GM20000 (cell line): Measurements from ENCODE around the gene ST7.
"Not testable (repeated sequence)": the region's sequence is repeated elsewhere in the genome, so short reads cannot be mapped to it uniquely, and the experiment has no call there.

Experiments
- DNase-seq: peaks from one replicate; pipeline ENCODE4 v3.0.0; 2012; ENCODE audit warnings: low spot score
- TF ChIP-seq, protein P1 (sequence below): IDR thresholded peaks from 2 replicates; pipeline ENCODE4 v1.5.1; 2012; ENCODE audit warnings: mild to moderate bottlenecking, control low read depth; ENCODE audit errors: extremely low read depth, missing control alignments

Gene ST7

DNA sequence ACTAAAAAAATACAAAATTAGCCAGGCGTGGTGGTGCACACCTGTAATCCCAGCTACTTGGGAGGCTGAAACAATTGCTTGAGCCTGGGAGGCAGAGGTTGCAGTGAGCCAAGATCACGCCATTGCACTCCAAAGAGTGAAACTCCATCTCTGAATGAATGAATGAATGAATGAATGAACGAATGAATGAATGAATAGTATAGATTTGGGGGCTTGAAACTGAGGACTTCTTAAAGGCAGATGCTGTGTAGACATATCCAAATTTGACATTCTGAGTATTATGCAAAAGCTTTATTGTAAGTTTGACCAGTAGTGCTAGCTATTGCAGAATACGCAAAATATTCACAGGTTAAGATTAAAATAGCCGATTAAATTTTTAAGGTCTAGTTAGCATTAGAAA is 30.8 kb upstream of the ST7 start:
- TF ChIP-seq, protein P1, sequence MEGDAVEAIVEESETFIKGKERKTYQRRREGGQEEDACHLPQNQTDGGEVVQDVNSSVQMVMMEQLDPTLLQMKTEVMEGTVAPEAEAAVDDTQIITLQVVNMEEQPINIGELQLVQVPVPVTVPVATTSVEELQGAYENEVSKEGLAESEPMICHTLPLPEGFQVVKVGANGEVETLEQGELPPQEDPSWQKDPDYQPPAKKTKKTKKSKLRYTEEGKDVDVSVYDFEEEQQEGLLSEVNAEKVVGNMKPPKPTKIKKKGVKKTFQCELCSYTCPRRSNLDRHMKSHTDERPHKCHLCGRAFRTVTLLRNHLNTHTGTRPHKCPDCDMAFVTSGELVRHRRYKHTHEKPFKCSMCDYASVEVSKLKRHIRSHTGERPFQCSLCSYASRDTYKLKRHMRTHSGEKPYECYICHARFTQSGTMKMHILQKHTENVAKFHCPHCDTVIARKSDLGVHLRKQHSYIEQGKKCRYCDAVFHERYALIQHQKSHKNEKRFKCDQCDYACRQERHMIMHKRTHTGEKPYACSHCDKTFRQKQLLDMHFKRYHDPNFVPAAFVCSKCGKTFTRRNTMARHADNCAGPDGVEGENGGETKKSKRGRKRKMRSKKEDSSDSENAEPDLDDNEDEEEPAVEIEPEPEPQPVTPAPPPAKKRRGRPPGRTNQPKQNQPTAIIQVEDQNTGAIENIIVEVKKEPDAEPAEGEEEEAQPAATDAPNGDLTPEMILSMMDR: no peak
- no peak for DNase-seq

DNA sequence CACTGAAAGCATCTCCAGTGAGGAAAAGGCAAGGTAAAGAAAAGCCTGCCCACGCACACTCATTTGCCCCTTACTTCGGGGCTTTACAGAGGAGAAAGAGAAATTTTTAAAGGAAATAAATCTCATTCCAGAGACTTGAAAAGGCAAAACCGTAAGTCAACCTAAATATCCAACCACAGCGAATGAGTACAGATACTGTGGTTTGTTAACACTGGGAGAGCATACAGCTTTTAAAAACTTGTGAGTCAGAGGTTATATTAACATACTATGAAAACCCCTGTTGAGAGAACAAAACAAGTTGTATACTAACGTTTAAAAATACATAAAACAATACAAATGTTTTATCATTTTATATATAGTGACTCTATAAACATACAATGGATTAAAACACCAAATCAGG is 28.6 kb upstream of the ST7 start:
- no peak for DNase-seq

DNA sequence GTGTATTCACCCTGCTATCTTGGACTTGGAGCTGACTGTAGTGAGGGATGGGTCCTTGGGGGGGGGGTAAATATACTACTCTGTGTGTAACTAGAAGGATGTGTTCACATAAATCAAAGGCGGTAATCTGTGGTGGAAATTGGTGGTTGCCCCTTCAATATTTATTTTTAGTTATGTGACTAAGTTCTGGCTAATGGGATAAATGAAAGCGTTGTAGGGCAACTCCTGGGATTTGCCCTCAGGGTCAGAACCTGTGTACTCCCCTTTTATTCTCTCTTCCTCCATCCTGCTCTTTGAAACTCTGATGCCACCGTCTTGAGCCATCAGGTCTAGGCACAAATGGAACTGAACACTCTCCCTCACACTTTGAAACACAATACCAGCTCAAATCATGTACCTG is 24.3 kb upstream of the ST7 start:
- TF ChIP-seq, protein P1: no peak
- DNase-seq: no peak

More for the DNA sequence above, 28.6 kb upstream of the ST7 start:
- TF ChIP-seq, protein P1: no peak

DNA sequence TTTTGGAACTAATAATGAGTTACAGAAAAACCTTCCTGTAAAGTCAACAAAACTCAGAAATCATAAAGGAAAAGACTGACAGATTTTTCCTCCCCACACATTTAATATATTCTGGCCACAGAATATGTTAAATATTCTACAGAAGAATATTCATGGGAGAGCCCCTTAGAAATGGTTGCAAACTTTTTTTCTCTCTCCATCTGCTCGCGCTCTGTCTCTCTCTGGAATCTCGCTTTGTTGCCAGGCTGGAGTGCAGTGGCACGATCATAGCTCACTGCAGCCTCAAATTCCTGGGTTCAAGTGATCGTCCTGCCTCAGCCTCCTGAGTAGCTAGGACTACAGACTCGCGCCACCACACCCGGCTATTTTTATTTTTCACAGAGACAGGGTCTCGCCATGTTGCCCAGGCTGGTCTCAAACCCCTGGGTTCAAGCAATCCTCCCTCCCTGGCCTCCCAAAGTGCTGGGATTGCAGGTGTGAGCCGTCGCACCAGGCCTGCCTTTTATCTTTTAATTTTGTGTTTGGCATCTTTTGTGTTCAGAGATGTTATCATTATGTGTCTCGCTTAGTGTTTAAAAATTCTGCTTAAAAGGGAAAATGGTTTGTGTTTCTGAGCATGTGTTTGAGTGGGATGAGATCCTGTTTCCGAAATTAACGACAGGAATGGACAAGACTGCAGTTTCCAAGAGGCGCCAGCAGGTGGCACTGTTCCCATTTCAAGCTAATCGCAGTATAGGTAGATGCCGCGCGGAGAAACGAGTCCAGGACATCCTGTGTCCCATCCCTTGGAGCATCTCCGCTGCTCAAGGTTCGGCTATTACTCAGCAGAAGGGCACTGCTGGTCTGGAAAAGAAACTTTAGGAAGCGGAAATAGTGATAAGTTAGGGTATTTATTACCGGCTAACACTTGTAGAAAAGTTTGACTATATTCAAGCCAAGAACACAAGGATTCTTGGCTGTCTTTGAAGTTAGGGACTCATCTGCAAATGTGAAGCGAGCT is 23.1 kb upstream of the ST7 start:
- TF ChIP-seq, protein P1: peak; percentile 77
- peak; percentile 74 for DNase-seq

DNA sequence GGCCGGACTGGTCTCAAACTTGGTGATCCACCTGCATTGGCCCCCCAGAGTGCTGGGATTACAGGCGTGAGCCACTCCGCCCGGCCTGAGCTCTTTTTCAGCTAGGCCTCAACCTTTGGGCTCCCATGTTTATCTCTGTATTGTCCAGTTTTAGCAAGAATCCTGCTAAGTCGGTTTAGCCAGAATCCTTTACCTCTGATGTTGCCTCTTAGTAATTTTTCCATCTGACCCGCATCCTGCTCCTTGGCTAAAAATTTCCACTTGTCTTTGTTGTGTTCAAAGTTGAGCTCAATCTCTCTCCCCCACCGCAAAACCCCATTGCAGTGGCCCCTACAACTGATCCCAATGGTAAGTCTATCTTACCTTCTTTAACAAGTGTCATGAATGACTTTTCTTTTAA is 20.7 kb upstream of the ST7 start:
- TF ChIP-seq, protein P1: no peak
- no peak for DNase-seq

DNA sequence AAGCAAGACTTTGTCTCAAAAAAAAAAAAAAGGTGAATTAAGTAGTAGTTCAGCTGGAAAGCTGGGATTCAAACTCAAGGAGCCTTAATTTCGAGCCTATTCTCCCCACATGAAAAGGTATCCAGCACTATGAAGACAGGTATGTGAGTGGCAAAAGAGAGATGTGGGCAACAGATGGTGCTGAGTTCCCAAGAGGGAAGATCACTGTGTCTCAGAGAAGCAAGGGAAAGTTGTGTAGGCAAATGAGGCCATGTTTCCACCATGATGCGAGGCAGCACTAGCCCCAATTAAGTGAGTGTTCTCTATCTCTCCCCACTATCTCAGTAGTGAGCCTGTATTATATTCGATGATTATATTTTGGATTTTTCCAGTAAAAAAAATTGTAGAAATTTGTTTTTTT is 19.8 kb upstream of the ST7 start:
- no peak for DNase-seq
- TF ChIP-seq, protein P1: no peak

DNA sequence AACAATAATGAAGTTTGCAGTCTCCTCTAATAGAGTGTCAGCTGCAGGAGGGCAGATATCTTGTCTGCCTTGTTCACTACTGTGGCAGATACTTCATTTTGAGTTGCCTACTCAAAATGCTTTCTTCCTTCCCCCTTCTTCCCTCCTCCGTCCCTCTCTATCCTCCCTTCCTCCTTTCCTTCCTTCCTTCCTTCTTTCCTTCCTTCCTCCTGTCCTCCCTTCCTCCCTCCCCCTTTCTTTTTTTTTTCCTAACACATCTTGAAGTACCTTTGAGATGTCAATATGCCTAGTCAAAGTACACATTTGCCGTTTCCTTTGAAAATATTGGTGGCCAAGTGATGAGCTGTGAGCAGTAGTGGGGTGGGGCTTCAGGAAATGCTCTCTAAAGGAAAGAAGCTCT is 18.7 kb upstream of the ST7 start:
- DNase-seq: no peak
- TF ChIP-seq, protein P1: no peak

DNA sequence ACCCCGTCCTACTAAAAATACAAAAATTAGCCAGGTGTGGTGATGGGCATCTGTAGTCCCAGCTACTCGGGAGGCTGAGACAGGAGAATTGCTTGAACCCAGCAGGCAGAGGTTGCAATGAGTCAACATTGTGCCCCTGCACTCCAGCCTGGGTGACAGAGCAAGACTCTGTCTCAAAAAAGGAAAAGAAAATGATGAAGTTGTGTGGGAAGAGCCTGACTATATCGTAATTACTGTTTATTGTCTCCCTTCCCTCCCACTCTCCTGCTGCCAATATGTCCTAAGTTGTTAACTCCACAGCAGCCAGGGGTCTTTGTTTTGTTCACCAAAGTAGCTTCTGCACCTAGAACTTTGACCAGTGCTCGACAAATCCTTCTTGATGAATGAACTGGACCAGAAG is 16.5 kb upstream of the ST7 start:
- not testable (repeated sequence) for DNase-seq
